ENCODE measurements around the gene IGFBP7.

Gene IGFBP7

GRCh38 chr4:57114973-57115372 is 4.8 kb upstream of the IGFBP7 start:
- H3K4ac ChIP-seq (ENCODE audit: low read depth, low read length), result no peak overlapping the region
- H3K9ac ChIP-seq (ENCODE audit: low read length), result no peak overlapping the region
- no peaks in the 10 kb centered on the region for H3K36me3 ChIP-seq (ENCODE audit: control insufficient read depth, insufficient read depth, low read length)
- H3K27ac ChIP-seq (ENCODE audit: low read depth, low read length), result no peak overlapping the region
- no peak overlapping the region for H3K18ac ChIP-seq (ENCODE audit: low read length)
- no peak overlapping the region for H3K23ac ChIP-seq (ENCODE audit: low read length)
- no peak overlapping the region for H3K4me3 ChIP-seq (ENCODE audit: low read length)
- no peaks in the 10 kb centered on the region for H3K79me1 ChIP-seq (ENCODE audit: low read length)
- no peaks in the 10 kb centered on the region for H3K79me2 ChIP-seq (ENCODE audit: control insufficient read depth, insufficient read depth, low read length)
- no peak overlapping the region for H4K5ac ChIP-seq (ENCODE audit: low read length)
- H2BK5ac ChIP-seq (ENCODE audit: low read length), result no peak overlapping the region
- no peak overlapping the region for H3K56ac ChIP-seq (ENCODE audit: low read length)
- H3K27me3 ChIP-seq (ENCODE audit: insufficient read depth, low read length, poor library complexity), result no peaks in the 10 kb centered on the region
- no peaks in the 10 kb centered on the region for H3K4me1 ChIP-seq (ENCODE audit: control insufficient read depth, low read depth, low read length)
- no peak overlapping the region for H2BK120ac ChIP-seq (ENCODE audit: low read depth, low read length)
- no peak overlapping the region for H2AK5ac ChIP-seq (ENCODE audit: low read length)
- no peak for DNase-seq
- H3K4me2 ChIP-seq (ENCODE audit: low read length), result no peak overlapping the region
- no peak overlapping the region for H2BK15ac ChIP-seq (replicated peaks; ENCODE audit: low read depth)
- no peak overlapping the region for H4K8ac ChIP-seq (ENCODE audit: low read depth, low read length)

- no peak overlapping the region for H3K23ac ChIP-seq (ENCODE audit: low read length)
- H3K79me1 ChIP-seq (ENCODE audit: low read length), result no peaks in the 10 kb centered on the region
- no peak overlapping the region for H2AK5ac ChIP-seq (ENCODE audit: low read length)
- no peak overlapping the region for H2BK5ac ChIP-seq (ENCODE audit: low read length)
- no peak overlapping the region for H3K4ac ChIP-seq (ENCODE audit: low read depth, low read length)
- H3K4me2 ChIP-seq (ENCODE audit: low read length), result no peak overlapping the region
- no peaks in the 10 kb centered on the region for H3K36me3 ChIP-seq (ENCODE audit: control insufficient read depth, insufficient read depth, low read length)
- no peak overlapping the region for H4K8ac ChIP-seq (ENCODE audit: low read depth, low read length)
- peaks cover 2% of the 10 kb centered on the region for H3K27me3 ChIP-seq (ENCODE audit: insufficient read depth, low read length, poor library complexity)
- no peaks in the 10 kb centered on the region for H3K79me2 ChIP-seq (ENCODE audit: control insufficient read depth, insufficient read depth, low read length)
- H3K56ac ChIP-seq (ENCODE audit: low read length), result no peak overlapping the region
- no peak overlapping the region for H4K5ac ChIP-seq (ENCODE audit: low read length)
- H3K27ac ChIP-seq (ENCODE audit: low read depth, low read length), result no peak overlapping the region
- H3K18ac ChIP-seq (ENCODE audit: low read length), result no peak overlapping the region
- no peak overlapping the region for H3K4me3 ChIP-seq (ENCODE audit: low read length)
- no CpG with 5 or more reads among the region's 6 CpGs for WGBS (ENCODE audit: extremely low coverage, insufficient coverage, low lambda C conversion rate)
- H2BK120ac ChIP-seq (ENCODE audit: low read depth, low read length), result no peak overlapping the region
- DNase-seq, result no peak
- H2BK15ac ChIP-seq (replicated peaks; ENCODE audit: low read depth), result no peak overlapping the region
- no peaks in the 10 kb centered on the region for H3K4me1 ChIP-seq (ENCODE audit: control insufficient read depth, low read depth, low read length)
- H3K9ac ChIP-seq (ENCODE audit: low read length), result no peak overlapping the region
Measured at GRCh38 chr4:57113870-57114269, 3.7 kb upstream of the IGFBP7 start.

GRCh38 chr4:57110640-57111511 is 691 bp upstream of the IGFBP7 start:
- Histone ChIP-seq H4K5ac (ENCODE audit: low read length) (no peak overlapping the region), H3K27me3 (ENCODE audit: insufficient read depth, low read length, poor library complexity) (peaks cover 2% of the 10 kb centered on the region), H3K4me3 (ENCODE audit: low read length) (peak overlapping the region; percentile 25), H3K4ac (ENCODE audit: low read depth, low read length) (peak overlapping the region; percentile 44), H3K56ac (ENCODE audit: low read length) (peak overlapping the region; percentile 78), H3K79me1 (ENCODE audit: low read length) (no peaks in the 10 kb centered on the region), H3K4me2 (ENCODE audit: low read length) (peak overlapping the region; percentile 71), H4K8ac (ENCODE audit: low read depth, low read length) (no peak overlapping the region), H2BK15ac (replicated peaks; ENCODE audit: low read depth) (no peak overlapping the region), H2AK5ac (ENCODE audit: low read length) (no peak overlapping the region), H3K36me3 (ENCODE audit: control insufficient read depth, insufficient read depth, low read length) (no peaks in the 10 kb centered on the region), H3K4me1 (ENCODE audit: control insufficient read depth, low read depth, low read length) (no peaks in the 10 kb centered on the region), H3K27ac (ENCODE audit: low read depth, low read length) (no peak overlapping the region), H3K79me2 (ENCODE audit: control insufficient read depth, insufficient read depth, low read length) (no peaks in the 10 kb centered on the region), H3K9ac (ENCODE audit: low read length) (peak overlapping the region; percentile 46), H3K18ac (ENCODE audit: low read length) (peak overlapping the region; percentile 82), H2BK5ac (ENCODE audit: low read length) (no peak overlapping the region), H3K23ac (ENCODE audit: low read length) (no peak overlapping the region), H2BK120ac (ENCODE audit: low read depth, low read length) (no peak overlapping the region)
- DNase-seq, result peak; percentile 76
- no CpG with 5 or more reads among the region's 25 CpGs for WGBS (ENCODE audit: extremely low coverage, insufficient coverage, low lambda C conversion rate)

- Histone ChIP-seq H3K36me3 (ENCODE audit: control insufficient read depth, insufficient read depth, low read length) (no peaks in the 10 kb centered on the region), H3K79me2 (ENCODE audit: control insufficient read depth, insufficient read depth, low read length) (no peaks in the 10 kb centered on the region), H2BK120ac (ENCODE audit: low read depth, low read length) (no peak overlapping the region), H3K4me3 (ENCODE audit: low read length) (no peak overlapping the region), H3K4ac (ENCODE audit: low read depth, low read length) (no peak overlapping the region), H3K56ac (ENCODE audit: low read length) (peak overlapping the region; percentile 78), H2AK5ac (ENCODE audit: low read length) (no peak overlapping the region), H4K5ac (ENCODE audit: low read length) (no peak overlapping the region), H3K18ac (ENCODE audit: low read length) (no peak overlapping the region), H2BK5ac (ENCODE audit: low read length) (no peak overlapping the region), H3K9ac (ENCODE audit: low read length) (peak overlapping the region; percentile 46), H3K4me2 (ENCODE audit: low read length) (peak overlapping the region; percentile 71), H2BK15ac (replicated peaks; ENCODE audit: low read depth) (no peak overlapping the region), H3K27me3 (ENCODE audit: insufficient read depth, low read length, poor library complexity) (peaks cover 2% of the 10 kb centered on the region), H3K79me1 (ENCODE audit: low read length) (no peaks in the 10 kb centered on the region), H4K8ac (ENCODE audit: low read depth, low read length) (no peak overlapping the region), H3K4me1 (ENCODE audit: control insufficient read depth, low read depth, low read length) (no peaks in the 10 kb centered on the region), H3K27ac (ENCODE audit: low read depth, low read length) (no peak overlapping the region), H3K23ac (ENCODE audit: low read length) (peak overlapping the region; percentile 89)
- DNase-seq, result no peak
- WGBS (ENCODE audit: extremely low coverage, insufficient coverage, low lambda C conversion rate), result no CpG with 5 or more reads among the region's 27 CpGs
Measured at GRCh38 chr4:57109411-57109846, 756 bp downstream of the IGFBP7 start.

DNA sequence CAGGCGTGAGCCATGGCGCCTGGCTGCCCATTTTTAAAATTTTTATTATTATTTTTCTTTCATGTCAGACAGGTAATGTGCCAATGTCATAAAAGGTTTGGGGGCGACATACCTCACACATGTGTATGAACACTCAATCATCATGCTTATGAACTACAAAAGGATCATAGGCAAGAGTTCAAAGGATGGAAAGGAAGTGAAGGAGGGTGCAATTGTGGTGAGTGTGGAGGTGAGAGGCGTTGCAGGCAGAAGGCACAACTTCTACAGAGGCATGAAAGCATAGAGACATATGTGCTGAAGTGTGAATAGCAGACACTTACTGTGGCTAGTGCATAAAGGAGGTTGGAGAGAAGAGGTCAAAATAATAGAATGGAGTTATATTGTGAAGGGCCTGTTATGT is 4.0 kb downstream of the IGFBP7 start:
- no peaks in the 10 kb centered on the region for H3K36me3 ChIP-seq (ENCODE audit: control insufficient read depth, insufficient read depth, low read length)
- H2BK15ac ChIP-seq (replicated peaks; ENCODE audit: low read depth), result no peak overlapping the region
- H4K5ac ChIP-seq (ENCODE audit: low read length), result no peak overlapping the region
- H2BK120ac ChIP-seq (ENCODE audit: low read depth, low read length), result no peak overlapping the region
- H3K27ac ChIP-seq (ENCODE audit: low read depth, low read length), result no peak overlapping the region
- H3K4me1 ChIP-seq (ENCODE audit: control insufficient read depth, low read depth, low read length), result no peaks in the 10 kb centered on the region
- H3K23ac ChIP-seq (ENCODE audit: low read length), result no peak overlapping the region
- no peak overlapping the region for H3K56ac ChIP-seq (ENCODE audit: low read length)
- H4K8ac ChIP-seq (ENCODE audit: low read depth, low read length), result no peak overlapping the region
- no peaks in the 10 kb centered on the region for H3K79me1 ChIP-seq (ENCODE audit: low read length)
- H3K79me2 ChIP-seq (ENCODE audit: control insufficient read depth, insufficient read depth, low read length), result no peaks in the 10 kb centered on the region
- WGBS (ENCODE audit: extremely low coverage, insufficient coverage, low lambda C conversion rate), result no CpG with 5 or more reads among the region's 4 CpGs
- no peak overlapping the region for H2BK5ac ChIP-seq (ENCODE audit: low read length)
- DNase-seq, result no peak
- H2AK5ac ChIP-seq (ENCODE audit: low read length), result no peak overlapping the region
- peaks cover 2% of the 10 kb centered on the region for H3K27me3 ChIP-seq (ENCODE audit: insufficient read depth, low read length, poor library complexity)
- no peak overlapping the region for H3K4me2 ChIP-seq (ENCODE audit: low read length)
- no peak overlapping the region for H3K4ac ChIP-seq (ENCODE audit: low read depth, low read length)
- H3K9ac ChIP-seq (ENCODE audit: low read length), result no peak overlapping the region
- no peak overlapping the region for H3K18ac ChIP-seq (ENCODE audit: low read length)
- H3K4me3 ChIP-seq (ENCODE audit: low read length), result no peak overlapping the region
